ENCODE results near the gene RAD51D.

Gene RAD51D

DNA sequence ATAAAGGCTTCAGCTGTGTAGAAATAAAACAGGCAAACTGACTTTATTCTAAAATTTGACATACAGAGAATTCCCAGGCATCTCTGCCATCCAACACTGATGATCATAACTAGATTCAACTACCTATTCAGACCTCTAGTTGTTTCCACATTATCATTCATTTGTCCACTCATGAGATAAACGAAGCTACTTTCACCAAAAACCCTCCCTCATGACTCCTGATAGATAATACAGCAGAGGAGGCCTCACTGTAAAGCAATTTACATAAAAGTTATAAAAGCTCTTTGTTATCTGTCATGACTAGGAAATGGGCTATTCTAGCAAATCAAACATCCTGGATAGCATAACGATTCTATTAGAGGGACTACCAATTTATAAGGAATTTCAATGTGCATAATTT, 36.6 kb downstream of the RAD51D start:
- Histone ChIP-seq H3K36me3 (no peaks in the 10 kb centered on the region), H3K9me3 (ENCODE audit: severe bottlenecking) (no peaks in the 10 kb centered on the region), H3K4me3 (ENCODE audit: low read depth, low read length) (no peak overlapping the region), H3K27ac (no peak overlapping the region), H3K27me3 (ENCODE audit: insufficient read depth, low read depth, severe bottlenecking) (no peaks in the 10 kb centered on the region)
- no peak for DNase-seq
- TF ChIP-seq, protein P1, sequence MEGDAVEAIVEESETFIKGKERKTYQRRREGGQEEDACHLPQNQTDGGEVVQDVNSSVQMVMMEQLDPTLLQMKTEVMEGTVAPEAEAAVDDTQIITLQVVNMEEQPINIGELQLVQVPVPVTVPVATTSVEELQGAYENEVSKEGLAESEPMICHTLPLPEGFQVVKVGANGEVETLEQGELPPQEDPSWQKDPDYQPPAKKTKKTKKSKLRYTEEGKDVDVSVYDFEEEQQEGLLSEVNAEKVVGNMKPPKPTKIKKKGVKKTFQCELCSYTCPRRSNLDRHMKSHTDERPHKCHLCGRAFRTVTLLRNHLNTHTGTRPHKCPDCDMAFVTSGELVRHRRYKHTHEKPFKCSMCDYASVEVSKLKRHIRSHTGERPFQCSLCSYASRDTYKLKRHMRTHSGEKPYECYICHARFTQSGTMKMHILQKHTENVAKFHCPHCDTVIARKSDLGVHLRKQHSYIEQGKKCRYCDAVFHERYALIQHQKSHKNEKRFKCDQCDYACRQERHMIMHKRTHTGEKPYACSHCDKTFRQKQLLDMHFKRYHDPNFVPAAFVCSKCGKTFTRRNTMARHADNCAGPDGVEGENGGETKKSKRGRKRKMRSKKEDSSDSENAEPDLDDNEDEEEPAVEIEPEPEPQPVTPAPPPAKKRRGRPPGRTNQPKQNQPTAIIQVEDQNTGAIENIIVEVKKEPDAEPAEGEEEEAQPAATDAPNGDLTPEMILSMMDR (IDR thresholded peaks at IDR 0.05; ENCODE audit: low read depth, low read length) = no peak

DNA sequence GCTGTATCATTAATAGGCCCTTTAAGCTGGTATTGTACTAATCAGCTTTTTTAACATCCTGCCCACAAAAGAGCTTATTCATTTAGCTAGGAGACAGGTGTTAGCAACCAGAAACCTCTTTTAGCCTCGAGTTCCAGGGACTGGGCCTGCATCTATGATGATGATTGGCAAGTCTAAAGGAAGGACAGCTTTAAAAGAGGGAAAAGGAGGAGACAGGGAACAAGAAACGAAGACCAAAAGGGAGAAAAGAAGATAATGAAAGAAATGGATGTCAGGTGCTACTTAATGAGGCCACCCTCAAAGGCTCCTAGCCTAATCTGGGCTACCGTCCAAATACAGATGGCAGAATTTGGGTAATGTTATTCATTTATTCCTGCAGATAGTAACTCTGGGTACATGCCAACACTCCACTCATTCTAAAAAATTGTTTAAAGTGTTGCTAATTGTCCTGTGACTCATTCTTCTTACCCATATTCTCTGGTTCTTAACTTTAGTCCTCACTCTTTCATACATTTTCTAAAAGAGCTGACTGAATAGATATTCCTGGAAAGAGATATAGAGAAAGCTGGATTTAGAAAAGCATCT, 37.5 kb downstream of the RAD51D start:
- H3K27me3 ChIP-seq (ENCODE audit: insufficient read depth, low read depth, severe bottlenecking) = no peaks in the 10 kb centered on the region
- no peaks in the 10 kb centered on the region for H3K9me3 ChIP-seq (ENCODE audit: severe bottlenecking)
- no peak overlapping the region for H3K4me3 ChIP-seq (ENCODE audit: low read depth, low read length)
- no peak overlapping the region for H3K27ac ChIP-seq
- DNase-seq = peak; percentile 56
- H3K36me3 ChIP-seq = no peaks in the 10 kb centered on the region
- TF ChIP-seq, protein P1 (IDR thresholded peaks at IDR 0.05; ENCODE audit: low read depth, low read length) = no peak

DNA sequence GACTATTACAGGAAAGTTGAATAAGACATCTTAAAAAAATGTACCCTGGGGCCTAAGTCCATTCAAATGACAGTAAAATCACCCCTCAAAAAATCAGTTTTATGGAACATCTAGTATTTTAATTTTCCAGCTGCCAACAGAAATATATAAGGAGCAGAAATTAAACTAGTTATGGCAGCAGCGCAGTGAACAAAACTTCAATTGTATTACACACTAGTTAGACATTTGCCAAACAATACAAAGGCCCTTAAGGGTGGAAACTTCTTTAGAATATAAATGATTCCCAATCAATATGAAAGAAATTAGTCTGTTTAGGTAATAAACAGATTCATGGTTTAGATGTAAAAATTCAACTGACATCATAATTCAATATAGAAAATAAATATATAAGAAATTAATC, 38.0 kb downstream of the RAD51D start:
- no peak overlapping the region for H3K4me3 ChIP-seq (ENCODE audit: low read depth, low read length)
- TF ChIP-seq, protein P1 (IDR thresholded peaks at IDR 0.05; ENCODE audit: low read depth, low read length) = no peak
- no peaks in the 10 kb centered on the region for H3K36me3 ChIP-seq
- no peak overlapping the region for H3K27ac ChIP-seq
- H3K9me3 ChIP-seq (ENCODE audit: severe bottlenecking) = no peaks in the 10 kb centered on the region
- no peaks in the 10 kb centered on the region for H3K27me3 ChIP-seq (ENCODE audit: insufficient read depth, low read depth, severe bottlenecking)
- no peak for DNase-seq

DNA sequence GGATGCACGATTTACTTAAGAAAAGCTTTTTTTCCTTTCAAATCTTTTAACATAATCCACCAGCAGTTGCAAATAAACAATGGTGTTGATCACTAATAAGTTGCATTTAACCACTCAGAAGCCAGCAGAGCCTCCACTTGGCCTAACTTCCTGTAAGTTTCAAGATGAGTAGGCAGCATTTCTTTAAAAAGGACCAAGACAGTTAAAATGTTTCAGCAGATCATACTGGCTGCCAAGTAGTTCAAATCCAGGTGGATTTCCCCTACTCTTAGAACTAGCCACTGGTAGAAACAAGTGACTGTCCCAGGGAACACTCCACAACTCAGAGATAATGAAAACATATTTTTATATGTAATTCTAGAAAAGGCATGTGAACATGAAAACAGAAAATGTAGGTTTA, 39.1 kb downstream of the RAD51D start:
- no peak for DNase-seq
- TF ChIP-seq, protein P1 (IDR thresholded peaks at IDR 0.05; ENCODE audit: low read depth, low read length) = no peak
- H3K27me3 ChIP-seq (ENCODE audit: insufficient read depth, low read depth, severe bottlenecking) = no peaks in the 10 kb centered on the region
- no peak overlapping the region for H3K27ac ChIP-seq
- no peaks in the 10 kb centered on the region for H3K9me3 ChIP-seq (ENCODE audit: severe bottlenecking)
- no peak overlapping the region for H3K4me3 ChIP-seq (ENCODE audit: low read depth, low read length)
- H3K36me3 ChIP-seq = no peaks in the 10 kb centered on the region

DNA sequence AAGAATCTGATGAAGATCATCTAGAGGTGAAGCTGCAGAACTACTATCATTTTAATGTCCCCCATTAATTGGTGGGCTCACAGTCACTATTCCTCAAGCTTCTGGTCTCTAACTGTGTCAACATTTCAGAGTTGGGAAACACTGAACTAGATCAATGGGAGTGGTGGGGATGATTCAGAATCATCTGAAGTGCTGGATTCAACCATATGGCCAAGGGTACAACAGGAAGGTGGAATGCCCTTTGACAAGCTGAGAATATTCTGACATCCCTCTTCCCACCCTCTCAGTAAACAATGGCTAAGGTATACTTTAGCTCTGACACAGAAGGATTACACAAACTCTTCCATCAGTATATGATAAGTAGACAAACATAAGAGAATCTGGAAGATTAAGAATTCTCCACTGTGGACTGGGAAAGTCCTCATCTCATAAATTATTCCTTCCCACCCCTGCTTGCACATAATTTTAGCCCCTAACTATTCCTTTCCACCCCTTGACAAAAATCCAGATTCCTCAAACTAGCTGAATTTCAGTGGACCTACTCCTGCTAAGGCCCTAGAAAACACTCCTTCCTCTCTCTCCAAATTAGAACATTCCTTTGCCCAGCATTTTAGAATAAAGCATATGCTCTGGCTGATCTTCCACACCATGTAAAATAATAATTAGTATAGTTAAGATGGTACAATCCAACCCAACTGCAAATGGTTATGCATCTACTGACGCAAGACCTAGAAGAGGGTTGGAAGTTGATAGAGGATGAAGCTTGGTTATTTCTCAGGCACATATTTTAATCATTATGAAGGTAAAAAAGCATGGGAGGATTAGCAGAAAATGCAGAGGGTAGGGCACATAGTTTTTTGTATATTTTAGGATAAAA, 39.9 kb downstream of the RAD51D start:
- DNase-seq = no peak
- Histone ChIP-seq H3K4me3 (ENCODE audit: low read depth, low read length) (no peak overlapping the region), H3K36me3 (no peaks in the 10 kb centered on the region), H3K9me3 (ENCODE audit: severe bottlenecking) (no peaks in the 10 kb centered on the region), H3K27me3 (ENCODE audit: insufficient read depth, low read depth, severe bottlenecking) (no peaks in the 10 kb centered on the region), H3K27ac (no peak overlapping the region)
- TF ChIP-seq, protein P1 (IDR thresholded peaks at IDR 0.05; ENCODE audit: low read depth, low read length) = no peak

All from WERI-Rb-1 (cell line).